ENCODE results near the gene ITGA7. TPM values are rescaled to one million over a fixed set of nuclear protein-coding genes. Genes with fewer than 3 reads are reported as not detected.
"Not testable (repeated sequence)": the region's sequence is repeated elsewhere in the genome, so short reads cannot be mapped to it uniquely, and the experiment has no call there.

ITGA7 gene
- total RNA-seq, 1 donor from 2014 or later, result 87.4 TPM

DNA sequence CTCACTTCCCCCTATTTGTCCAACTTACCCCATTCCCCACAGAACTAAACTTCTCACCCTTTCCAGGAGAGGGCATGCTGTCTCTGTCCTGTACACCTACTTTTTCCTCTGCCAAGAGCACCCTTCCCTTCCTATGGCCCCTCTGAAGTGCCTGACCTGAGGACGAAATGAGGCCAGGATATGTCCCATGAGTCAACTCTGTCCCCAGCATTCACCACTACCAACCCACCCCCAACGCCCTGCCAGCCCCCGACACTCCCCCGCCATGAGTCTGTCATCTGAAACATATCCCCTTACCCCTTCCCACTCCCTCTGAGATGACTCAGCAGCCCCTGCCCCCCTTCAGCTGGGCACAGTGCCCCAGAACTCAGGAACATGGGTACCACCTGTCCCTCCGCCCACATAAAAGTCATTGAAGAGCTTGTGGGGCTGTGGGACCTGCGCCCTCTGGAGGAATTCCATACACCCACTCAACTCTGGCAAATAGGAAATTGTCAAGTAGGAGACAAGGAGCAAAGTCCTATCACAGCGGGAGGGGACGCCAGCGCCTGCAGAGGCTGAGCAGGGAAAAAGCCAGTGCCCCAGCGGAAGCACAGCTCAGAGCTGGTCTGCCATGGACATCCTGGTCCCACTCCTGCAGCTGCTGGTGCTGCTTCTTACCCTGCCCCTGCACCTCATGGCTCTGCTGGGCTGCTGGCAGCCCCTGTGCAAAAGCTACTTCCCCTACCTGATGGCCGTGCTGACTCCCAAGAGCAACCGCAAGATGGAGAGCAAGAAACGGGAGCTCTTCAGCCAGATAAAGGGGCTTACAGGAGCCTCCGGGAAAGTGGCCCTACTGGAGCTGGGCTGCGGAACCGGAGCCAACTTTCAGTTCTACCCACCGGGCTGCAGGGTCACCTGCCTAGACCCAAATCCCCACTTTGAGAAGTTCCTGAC, 26.3 kb downstream of the ITGA7 start:
- DNase-seq, result no peak

DNA sequence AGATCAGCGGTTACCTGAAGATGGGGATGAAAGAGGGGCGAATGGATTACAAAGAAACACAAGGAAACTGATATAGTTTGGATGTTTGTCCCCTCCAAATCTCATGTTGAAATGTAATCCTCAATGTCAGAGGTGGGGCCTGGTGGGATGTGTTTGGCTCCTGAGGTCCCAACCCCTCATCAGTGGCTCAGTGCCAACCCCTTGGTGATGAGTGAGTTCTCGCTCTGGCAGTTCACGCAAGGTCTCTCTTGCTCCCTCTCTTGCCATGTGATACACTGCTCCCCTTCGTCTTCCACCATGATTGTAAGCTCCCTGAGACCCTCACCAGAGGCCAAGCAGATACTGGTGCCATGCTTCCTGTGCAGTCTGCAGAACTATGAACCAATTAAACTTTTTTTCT, 28.0 kb downstream of the ITGA7 start:
- DNase-seq, result no peak

DNA sequence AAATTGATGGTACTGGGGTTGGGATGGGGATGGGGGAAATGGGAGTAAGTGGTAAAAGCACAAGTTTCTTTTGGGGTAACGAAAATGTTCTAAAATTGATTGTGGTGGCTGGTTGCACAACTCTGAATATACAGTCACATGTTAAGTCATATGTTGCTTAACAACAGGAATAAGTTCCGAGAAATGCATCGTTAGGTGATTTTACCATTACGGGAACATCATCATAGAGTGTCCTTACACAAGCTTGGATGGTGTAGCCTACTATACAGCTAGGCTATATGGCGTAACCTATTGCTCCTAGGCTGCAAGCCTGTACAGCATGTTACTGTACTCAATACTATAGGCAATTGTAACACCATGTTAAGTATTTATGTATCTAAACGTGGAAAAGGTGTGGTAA, 31.0 kb downstream of the ITGA7 start:
- no peak for DNase-seq

DNA sequence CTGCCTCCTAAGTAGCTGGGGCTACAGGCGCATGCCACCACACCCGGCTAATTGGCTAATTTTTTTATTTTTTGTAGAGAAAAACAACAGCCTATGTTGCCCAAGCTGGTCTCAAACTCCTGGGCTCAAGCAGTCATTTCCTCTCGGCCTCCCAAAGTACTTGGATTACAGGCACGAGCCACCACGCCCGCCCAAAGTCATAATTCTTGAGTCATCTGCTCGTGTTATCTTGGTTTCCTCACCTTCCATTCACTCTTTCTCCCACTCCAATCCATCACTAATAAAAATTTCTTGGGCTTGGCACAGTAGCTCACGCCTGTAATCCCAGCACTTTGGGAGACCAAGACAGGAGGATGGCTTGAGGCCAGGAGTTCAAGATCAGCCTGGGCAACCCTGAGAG, 32.0 kb downstream of the ITGA7 start:
- DNase-seq, result no peak

DNA sequence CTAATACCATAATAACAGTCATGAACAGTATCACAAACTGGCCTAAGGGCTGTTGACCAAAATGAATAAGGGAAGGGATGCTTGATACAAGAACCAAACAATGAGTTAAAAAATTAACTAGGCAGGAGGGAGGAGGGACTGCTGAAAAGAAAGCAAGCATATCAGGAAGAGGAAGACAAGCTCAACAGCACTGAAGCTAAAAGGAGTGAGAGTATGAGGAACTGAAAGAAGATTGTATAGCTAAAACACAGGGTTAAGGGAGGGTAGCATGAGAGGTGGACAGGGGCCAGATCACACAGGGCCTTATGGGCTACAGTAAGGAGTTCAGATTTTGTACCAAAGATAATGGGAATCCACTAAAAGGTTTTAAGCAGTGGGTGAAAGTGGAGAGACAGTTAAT, 34.1 kb downstream of the ITGA7 start:
- no peak for DNase-seq

DNA sequence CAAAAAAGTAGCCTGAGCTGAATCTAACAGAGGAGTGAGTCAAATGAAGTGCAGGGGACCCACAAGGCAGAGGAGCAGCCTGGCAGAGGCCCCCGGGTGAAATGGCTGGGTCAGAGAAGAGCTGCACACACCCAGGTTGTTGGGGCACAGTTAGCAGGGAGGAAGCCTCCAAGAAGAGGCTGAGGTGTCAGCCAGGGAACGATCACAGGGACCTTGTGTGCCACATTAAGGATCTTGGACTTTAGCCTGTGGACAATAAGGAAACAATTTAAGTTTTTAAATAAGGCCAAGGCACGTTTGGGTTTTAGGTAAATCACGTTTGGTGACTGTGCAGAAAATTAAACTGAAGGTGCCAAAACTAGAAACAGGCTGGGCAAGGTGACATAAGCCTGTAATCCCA, 36.0 kb downstream of the ITGA7 start:
- no peak for DNase-seq

DNA sequence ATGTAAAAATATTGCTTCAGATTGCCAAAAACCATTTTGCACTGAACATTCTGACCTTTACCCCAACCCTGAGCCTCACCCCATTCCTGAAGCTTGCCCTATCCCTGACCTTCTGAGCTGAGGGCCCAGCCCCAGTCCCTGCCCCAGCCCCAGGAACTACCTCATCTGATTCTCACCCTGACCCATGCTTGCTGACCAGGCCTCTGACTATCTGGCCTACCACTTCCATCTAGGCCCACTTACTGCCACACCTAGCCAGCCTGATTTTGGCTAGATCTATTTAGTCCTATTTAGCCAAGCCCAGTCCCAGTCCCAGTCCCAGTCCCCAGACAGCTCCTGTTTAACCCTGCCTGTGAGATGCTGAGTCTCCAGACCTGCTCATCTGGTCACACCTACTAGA, 37.4 kb downstream of the ITGA7 start:
- DNase-seq, result no peak

DNA sequence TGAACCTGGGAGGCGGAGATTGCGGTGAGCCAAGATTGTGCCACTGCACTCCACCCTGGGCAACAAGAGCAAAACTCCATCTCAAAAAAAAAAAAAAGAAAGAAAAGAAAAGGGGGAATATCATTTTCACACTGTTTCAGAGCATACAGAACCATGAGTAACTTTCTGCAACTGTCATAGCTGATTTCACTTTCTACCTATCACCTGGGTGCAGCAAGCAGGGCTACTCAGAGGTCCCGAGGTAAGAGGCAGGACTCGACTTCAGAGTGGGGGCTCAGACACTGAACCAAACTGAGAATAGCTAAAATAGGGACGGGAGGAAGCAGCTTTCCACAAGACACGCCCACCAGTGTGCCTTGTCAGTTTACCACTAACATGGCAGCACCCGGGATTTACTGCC, 41.2 kb downstream of the ITGA7 start:
- no peak for DNase-seq

DNA sequence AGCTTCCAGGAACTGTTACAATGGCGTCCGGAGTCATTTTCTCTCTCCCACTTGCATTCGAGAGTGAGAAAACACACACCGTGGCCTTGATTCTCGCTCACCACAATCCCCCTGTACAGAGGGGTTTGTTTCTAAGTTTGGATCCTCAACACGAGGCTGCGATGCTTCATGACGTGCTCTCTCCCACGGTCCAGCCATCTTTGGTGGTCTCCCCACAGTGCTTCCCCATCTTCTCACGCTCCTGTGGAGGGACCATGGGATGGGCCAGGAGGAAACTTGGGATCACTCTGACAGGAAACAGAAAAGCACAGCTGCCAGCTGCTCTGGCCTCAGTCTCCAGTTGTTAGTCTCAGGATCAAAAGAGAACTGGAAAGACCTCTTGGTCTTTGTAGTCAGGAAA, 42.9 kb downstream of the ITGA7 start:
- DNase-seq, result no peak

DNA sequence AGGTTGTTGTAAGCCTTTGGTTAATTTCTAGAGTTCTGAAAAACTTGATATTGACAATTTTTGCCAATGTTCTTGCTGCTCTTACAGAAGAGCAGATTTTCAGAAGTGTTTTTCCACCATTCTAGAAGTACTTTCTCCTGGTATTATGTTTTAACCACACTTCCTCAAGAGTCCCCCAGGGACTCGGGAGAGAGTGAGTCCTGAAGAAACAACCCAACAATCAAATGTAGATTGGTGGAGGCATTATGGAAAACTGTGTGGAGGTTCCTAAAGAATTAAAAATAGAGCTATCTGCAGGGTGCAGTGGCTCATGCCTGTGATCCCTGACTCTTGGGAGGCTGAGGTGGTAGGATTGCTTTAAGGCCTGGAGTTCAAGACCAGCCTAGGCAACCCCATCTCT, 44.3 kb downstream of the ITGA7 start:
- DNase-seq, result no peak

DNA sequence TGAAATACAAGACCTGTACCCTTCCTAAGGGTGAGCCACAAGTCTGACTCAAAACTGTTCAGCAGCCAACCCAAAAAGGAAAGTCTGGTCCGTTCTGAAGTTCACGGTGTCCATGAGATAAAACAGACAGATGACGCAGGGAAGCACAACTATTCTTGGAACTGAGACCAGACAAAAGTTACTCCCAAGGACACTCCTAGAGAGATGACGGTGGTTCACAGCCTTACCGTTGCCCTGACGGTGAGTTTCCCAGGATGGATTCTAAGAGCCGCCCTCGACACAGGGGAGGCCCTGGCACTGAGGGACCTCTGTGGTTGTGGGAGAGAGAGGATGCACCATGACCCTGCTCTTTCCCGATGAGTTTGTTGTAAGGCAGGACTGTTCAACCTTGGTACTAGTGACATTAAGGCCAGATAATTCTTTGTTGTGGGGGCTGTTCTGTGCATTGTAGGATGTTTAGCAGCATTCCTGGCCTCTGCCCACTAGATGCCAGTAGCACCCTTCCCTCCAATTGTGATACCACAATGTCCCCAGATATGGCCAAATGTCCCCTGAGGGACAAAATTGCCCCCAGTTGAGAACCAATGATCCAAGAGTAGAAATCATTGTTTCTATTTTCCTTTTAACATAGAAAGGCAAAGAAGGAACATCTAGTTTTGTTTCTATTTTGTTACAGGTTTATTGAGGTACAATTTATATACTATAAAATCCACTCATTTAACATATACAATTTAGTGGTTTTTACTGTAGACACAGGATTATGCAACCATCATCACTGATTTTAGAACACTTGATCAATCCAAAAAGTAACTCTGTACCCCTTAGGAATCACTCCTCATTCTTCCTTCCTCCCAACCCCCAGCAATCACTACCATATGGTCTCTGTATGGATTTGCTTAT, 48.0 kb downstream of the ITGA7 start:
- no peak for DNase-seq

DNA sequence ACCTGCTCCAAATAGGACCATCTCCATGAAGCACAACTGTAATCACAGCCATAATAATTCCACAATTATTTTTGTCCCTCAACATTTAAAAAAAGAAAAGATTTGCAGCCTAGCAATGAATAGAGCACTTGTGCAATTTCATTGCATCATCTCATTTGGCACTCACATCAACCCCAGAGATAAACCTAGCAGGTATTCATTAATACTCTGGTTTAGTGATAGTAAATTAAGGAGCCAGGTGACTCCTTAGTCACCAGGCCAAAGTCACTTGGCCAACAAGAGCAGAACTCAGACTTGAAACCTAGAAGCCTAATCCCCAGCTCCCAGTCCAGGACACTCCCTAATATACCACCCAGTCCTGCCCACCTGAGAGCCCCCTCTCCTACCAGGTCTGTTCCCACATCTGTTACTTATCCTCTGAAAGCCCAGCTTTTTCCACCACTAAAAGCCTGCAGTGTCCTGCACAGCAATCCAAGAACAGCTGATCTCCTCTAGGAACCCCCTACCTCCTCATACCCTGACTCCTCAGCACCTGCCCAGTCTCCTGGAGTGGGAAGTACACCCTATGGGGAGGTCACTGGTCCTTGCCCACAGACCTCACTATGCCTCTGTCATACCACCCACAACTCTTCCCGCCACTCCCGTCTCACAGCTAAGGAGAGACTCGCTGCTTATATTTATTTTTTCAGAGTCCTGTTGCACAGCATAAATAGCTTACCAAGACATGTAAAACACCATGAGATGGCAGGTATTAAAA, 48.9 kb downstream of the ITGA7 start:
- DNase-seq, result no peak

DNA sequence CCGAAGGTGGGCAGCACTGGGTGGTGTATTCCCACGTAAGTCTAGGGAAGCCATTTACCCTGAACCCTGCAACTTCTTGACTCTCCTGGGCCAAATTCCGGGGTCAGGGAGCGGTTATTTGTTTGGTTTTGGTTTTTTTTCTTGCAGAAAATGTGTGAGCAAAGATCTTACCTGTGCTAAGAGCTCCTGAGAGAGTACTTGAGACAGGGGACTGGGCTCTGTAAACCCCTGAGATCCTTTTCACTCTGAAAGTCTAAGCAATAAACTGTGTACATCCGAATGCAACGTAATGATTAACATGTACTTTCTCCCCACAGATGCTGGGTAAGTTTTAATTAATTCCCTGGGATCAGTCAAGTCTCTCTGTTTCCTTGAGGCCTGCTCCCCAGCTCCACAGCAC, 49.5 kb downstream of the ITGA7 start:
- DNase-seq, result no peak

DNA sequence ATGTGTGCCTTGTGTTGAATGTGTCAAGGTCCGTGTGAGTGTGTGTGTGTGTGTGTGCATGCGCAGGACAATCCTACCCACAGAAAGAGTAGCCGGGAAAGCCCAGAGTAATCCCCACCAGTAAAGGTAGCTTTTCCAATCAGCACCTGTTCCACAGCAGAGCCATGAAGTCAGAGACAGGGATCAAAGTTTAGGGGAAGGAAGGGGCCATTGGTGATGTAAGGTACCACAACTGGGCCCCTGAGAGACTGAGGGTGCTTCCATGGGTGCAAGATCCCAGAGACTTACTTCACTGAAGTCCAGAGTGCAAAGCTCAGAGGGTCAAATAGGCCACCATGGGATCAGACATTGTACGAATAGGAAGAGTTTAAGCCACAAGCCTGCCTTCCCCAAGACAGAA, 50.5 kb downstream of the ITGA7 start:
- no peak for DNase-seq

DNA sequence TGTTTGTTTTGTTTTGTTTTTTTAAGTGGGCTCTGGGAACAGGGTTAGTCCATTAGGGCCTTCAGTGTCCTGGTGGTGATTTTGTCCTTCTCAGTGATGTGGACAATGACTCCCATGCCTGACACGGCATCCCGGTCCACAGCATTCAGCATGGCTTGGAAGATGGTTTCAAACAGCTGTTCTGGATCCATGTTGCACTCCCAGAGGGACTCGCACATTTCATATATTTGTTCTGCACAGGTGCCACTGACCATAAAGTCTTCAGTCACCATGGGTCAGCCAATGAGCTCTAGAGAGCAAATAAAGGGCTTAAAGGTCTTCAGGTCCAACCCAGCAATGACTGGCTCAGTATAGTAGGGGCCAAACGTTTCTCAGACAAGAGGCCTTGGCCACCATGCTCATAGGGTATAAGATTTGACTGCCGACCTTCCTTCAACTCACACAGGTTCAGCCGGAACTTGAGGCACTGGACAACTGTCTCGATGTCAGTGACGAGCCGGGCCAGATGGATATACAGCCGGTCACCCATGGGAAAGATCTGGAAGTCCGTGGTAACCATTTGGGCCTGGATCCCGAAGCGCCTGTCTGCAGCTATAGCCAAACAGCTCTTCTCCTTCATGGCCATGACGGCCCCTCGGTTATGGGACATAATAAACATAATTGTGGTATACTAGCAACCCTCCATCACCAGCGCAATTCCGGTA, 53.0 kb downstream of the ITGA7 start:
- no peak for DNase-seq

DNA sequence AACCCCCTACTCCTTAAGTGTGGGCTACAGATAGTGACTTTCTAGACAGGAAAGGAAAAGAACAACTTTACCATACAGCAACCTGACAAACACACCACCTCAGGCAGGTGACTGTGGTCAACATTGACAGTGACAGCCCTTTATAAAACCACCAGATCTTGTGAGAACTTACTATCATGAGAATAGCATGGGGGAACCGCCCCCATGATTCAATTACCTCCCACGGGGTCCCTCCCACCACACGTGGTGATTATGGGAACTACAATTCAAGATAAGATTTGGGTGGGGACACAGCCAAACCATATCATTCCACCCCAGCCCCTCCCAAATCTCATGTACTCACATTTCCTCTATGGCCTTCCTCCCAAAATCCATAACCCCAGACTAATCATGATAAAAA, 54.7 kb downstream of the ITGA7 start:
- DNase-seq, result no peak

DNA sequence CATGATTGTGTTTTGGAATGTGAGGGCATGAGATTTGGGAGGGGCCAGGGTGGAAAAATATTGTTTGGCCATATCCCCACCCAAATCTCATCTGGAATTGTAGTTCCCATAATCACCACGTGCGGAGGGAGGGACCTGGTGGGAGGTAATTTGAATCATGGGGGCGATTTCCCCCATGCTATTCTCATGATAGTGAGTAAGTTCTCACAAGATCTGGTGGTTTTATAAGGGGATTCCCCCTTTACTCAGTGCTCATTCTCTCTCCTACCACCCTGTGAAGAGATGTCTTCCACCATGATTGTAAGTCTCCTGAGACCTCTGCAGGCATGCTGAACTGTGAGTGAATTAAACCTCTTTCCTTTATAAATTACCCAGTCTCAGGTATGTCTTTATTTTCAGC, 55.4 kb downstream of the ITGA7 start:
- DNase-seq, result no peak

DNA sequence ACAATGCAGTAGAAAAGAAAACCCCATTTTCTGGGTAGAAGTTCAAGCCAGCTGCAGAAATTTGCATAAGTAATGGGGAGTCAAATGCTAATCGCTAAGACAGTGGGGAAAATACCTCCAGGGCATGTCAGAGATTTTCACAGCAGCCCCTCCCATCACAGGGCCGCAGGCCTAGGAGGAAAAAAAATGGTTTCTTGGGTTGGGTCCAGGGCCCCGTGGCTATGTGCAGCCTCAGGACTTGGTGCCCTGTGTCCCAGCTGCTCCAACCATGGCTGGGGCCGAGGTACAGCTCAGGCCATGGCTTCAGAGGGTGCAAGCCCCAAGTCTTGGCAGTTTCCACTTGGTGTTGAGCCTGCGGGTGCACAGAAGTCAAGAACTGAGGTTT, 56.4 kb downstream of the ITGA7 start:
- no peak for DNase-seq

DNA sequence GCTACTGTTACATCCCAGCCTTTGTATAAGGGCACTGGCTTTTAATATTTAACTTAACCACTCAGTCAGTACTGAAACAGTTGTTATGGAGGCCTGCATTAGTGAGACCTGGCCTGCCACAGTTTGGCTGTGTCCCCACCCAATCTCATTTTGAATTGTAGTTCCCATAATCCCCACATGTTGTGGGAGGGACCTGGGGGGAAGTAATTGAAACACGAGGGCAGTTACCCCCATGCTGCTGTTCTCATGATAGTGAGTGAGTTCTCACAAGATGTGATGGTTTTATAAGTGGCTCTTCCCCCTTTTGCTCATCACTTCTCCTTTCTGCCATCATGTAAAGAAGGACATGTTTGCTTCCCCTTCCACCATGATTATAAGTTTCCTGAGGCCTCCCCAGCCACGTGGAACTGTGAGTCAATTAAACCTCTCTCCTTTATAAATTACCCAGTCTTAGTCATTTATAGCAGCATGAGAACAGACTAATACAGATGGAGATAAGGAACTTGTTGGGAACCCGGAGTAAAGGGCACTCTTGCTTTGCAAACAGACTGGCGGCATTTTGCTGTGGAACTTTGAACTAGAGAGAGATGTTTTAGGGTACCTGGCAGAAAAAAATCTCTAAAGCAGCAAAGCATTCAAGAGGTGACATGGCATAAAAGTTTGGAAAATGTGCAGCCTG, 56.9 kb downstream of the ITGA7 start:
- not testable (repeated sequence) for DNase-seq

DNA sequence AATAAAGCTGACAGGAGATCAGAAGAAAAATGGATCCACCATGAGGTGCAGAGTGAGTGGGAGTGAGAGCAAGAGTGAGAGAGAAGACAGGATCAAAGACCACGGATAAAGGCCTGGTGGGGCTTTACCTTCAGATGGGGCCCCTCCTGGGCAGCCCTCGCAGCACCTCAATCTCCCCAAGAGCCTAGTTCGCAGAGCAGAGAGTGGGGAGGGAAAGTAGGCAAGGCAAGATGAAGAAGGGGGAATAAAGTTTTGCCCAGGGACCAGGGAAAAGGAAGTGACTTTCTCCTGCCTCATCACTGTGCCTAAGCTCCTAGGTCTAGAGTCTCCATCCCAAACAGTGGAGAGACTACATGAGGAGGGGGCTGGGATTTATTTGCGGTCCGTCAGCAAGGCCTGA, 60.7 kb downstream of the ITGA7 start:
- DNase-seq, result no peak

DNA sequence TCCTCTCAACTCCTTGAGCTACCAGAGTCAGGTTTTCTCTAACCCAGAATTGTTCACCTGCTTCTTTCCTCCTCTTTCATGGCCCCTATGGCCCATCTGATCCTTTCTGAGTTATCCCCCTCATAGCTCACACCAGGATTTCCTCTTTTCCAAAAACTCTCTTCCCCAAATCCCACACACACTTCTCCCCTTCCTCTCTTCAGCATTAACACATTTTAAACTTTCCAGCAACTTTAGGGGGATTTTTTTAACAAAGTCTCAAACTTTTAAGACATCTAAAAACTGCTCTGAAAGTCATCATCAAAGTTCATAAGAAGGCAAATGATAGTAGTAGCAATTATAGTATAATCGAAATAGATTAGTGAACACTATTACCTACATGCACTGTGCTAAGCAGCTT, 63.1 kb downstream of the ITGA7 start:
- no peak for DNase-seq
